Neural progenitor cell (in vitro differentiated cells): ENCODE results near the gene COQ5. TPM values are rescaled to one million over a fixed set of nuclear protein-coding genes. Genes with fewer than 3 reads are reported as not detected.

Experiments used
- DNase-seq: peaks from one replicate; pipeline ENCODE4 v3.0.0-alpha.2; 2016; ENCODE audit warnings: low spot score
- H2AFZ ChIP-seq: fragments of 200-600 bp; sonication (generic); replicated peaks from 2 replicates; pipeline ENCODE4 v1.6.1; 2016; ENCODE audit warnings: antibody characterized with exemption
- H3F3A ChIP-seq: fragments of 200-600 bp; sonication (generic); 2 replicates; pipeline ENCODE4 v1.6.1; 2016; ENCODE audit warnings: antibody characterized with exemption, low read depth
- H3K27ac ChIP-seq: fragments of 200-600 bp; sonication (generic); 2 replicates; pipeline ENCODE4 v1.5.1; 2016; ENCODE audit warnings: mild to moderate bottlenecking
- H3K27me3 ChIP-seq: fragments of 200-600 bp; sonication (generic); 2 replicates; pipeline ENCODE4 v1.6.1; 2016; ENCODE audit warnings: mild to moderate bottlenecking, moderate library complexity
- H3K36me3 ChIP-seq: fragments of 200-600 bp; sonication (generic); 2 replicates; pipeline ENCODE4 v1.5.1; 2016
- H3K4me1 ChIP-seq: fragments of 200-600 bp; sonication (generic); 2 replicates; pipeline ENCODE4 v1.6.1; 2016; ENCODE audit warnings: mixed run types
- H3K4me2 ChIP-seq: fragments of 200-600 bp; sonication (generic); 2 replicates; pipeline ENCODE4 v1.6.1; 2016
- H3K4me3 ChIP-seq: fragments of 200-600 bp; sonication (generic); 2 replicates; pipeline ENCODE4 v1.5.1; 2016
- H3K79me2 ChIP-seq: fragments of 200-600 bp; sonication (generic); 2 replicates; pipeline ENCODE4 v1.6.1; 2016; ENCODE audit warnings: low read depth
- H3K9ac ChIP-seq: fragments of 200-600 bp; sonication (generic); 2 replicates; pipeline ENCODE4 v1.6.1; 2016
- H3K9me3 ChIP-seq: fragments of 200-600 bp; sonication (generic); 2 replicates; pipeline ENCODE4 v1.5.1; 2016; ENCODE audit warnings: low read depth
- H4K20me1 ChIP-seq: fragments of 200-600 bp; sonication (generic); 2 replicates; pipeline ENCODE4 v1.6.1; 2016; ENCODE audit warnings: low read depth
- H3K27ac Mint-ChIP-seq: 3 replicates; pipeline ENCODE4 v1.8.0; 2021; ENCODE audit warnings: mixed read lengths
- H3K27me3 Mint-ChIP-seq: 2 replicates; pipeline ENCODE4 v1.8.0; 2022; ENCODE audit warnings: low read depth, mild to moderate bottlenecking, inconsistent platforms, moderate library complexity, mixed read lengths; ENCODE audit not compliant: insufficient read depth
- H3K36me3 Mint-ChIP-seq: 3 replicates; pipeline ENCODE4 v1.8.0; 2021; ENCODE audit warnings: mixed read lengths
- H3K4me1 Mint-ChIP-seq: 3 replicates; pipeline ENCODE4 v1.8.0; 2021; ENCODE audit warnings: mixed read lengths
- H3K4me3 Mint-ChIP-seq: 3 replicates; pipeline ENCODE4 v1.8.0; 2021; ENCODE audit warnings: mild to moderate bottlenecking, moderate library complexity, mixed read lengths
- H3K9me3 Mint-ChIP-seq: 3 replicates; pipeline ENCODE4 v1.8.0; 2020; ENCODE audit warnings: mixed read lengths
- CTCF ChIP-seq: fragments of 200-600 bp; sonication (generic); IDR thresholded peaks from 2 replicates; pipeline ENCODE4 v1.5.1; 2017; ENCODE audit warnings: antibody characterized with exemption, mild to moderate bottlenecking
- EZH2 ChIP-seq: fragments of 200-600 bp; sonication (generic); IDR thresholded peaks from 2 replicates; pipeline ENCODE4 v1.6.1; 2017; ENCODE audit warnings: antibody characterized with exemption, mild to moderate bottlenecking, moderate library complexity
- EZH2phosphoT487 ChIP-seq: fragments of 200-600 bp; sonication (generic); IDR thresholded peaks from 2 replicates; pipeline ENCODE4 v1.6.1; 2017; ENCODE audit warnings: antibody characterized with exemption
- total RNA-seq: library from RNA; depleted of rRNA; stranded (reverse); fragments of >200 nt; gene quantifications from 2 replicates; pipeline ENCODE4 v1.2.3, GENCODE V29; 2015; ENCODE audit warnings: low replicate concordance

COQ5 gene
- total RNA-seq, 1 donor from 2014 or later: 72.7 TPM

- Histone ChIP-seq H3K4me2 (no peak overlapping the region), H3K36me3 (no peaks in the 10 kb centered on the region), H3K4me1 (no peaks in the 10 kb centered on the region), H3K79me2 (no peaks in the 10 kb centered on the region), H3F3A (peaks cover 13% of the 10 kb centered on the region), H3K27ac (no peak overlapping the region), H4K20me1 (no peaks in the 10 kb centered on the region), H3K27me3 (no peaks in the 10 kb centered on the region), H3K4me3 (no peak overlapping the region), H2AFZ (no peak overlapping the region), H3K9ac (no peak overlapping the region), H3K9me3 (no peaks in the 10 kb centered on the region)
- Mint-ChIP-seq H3K27me3 (peaks cover 7% of the 10 kb centered on the region), H3K9me3 (no peaks in the 10 kb centered on the region), H3K4me1 (peaks cover 8% of the 10 kb centered on the region), H3K27ac (no peak overlapping the region), H3K4me3 (no peak overlapping the region), H3K36me3 (peaks cover 3% of the 10 kb centered on the region)
- DNase-seq: no peak
- TF ChIP-seq CTCF (no peak), EZH2 (no peak), EZH2phosphoT487 (no peak)
These were observed 48.7 kb downstream of the COQ5 start for GRCh38 chr12:120480211-120480610.

GRCh38 chr12:120479458-120479857 is 49.5 kb downstream of the COQ5 start:
- Histone ChIP-seq H2AFZ (no peak overlapping the region), H3K27me3 (no peaks in the 10 kb centered on the region), H3K79me2 (no peaks in the 10 kb centered on the region), H3K9me3 (no peaks in the 10 kb centered on the region), H3K4me1 (no peaks in the 10 kb centered on the region), H3K9ac (no peak overlapping the region), H3K36me3 (no peaks in the 10 kb centered on the region), H3K4me2 (no peak overlapping the region), H3K4me3 (no peak overlapping the region), H4K20me1 (no peaks in the 10 kb centered on the region), H3K27ac (no peak overlapping the region), H3F3A (peaks cover 13% of the 10 kb centered on the region)
- Mint-ChIP-seq H3K27me3 (peaks cover 7% of the 10 kb centered on the region), H3K27ac (peak overlapping the region; percentile 64), H3K4me1 (peaks cover 13% of the 10 kb centered on the region), H3K9me3 (no peaks in the 10 kb centered on the region), H3K36me3 (peaks cover 3% of the 10 kb centered on the region), H3K4me3 (no peak overlapping the region)
- TF ChIP-seq EZH2: no peak
- no peak for TF ChIP-seq CTCF
- no peak for TF ChIP-seq EZH2phosphoT487
- DNase-seq: peak; percentile 22

- Histone ChIP-seq H3K9me3 (no peaks in the 10 kb centered on the region), H3K27me3 (no peaks in the 10 kb centered on the region), H3K27ac (no peak overlapping the region), H2AFZ (no peak overlapping the region), H3K4me1 (no peaks in the 10 kb centered on the region), H4K20me1 (no peaks in the 10 kb centered on the region), H3K4me3 (no peak overlapping the region), H3K9ac (no peak overlapping the region), H3K4me2 (no peak overlapping the region), H3K36me3 (no peaks in the 10 kb centered on the region), H3K79me2 (peaks cover 15% of the 10 kb centered on the region), H3F3A (peaks cover 13% of the 10 kb centered on the region)
- Mint-ChIP-seq H3K4me3 (no peak overlapping the region), H3K36me3 (no peaks in the 10 kb centered on the region), H3K27me3 (peaks cover 3% of the 10 kb centered on the region), H3K4me1 (peaks cover 32% of the 10 kb centered on the region), H3K27ac (no peak overlapping the region), H3K9me3 (no peaks in the 10 kb centered on the region)
- no peak for DNase-seq
- TF ChIP-seq CTCF: no peak
- no peak for TF ChIP-seq EZH2phosphoT487
- no peak for TF ChIP-seq EZH2
These were observed 53.3 kb downstream of the COQ5 start for GRCh38 chr12:120475643-120476042.

GRCh38 chr12:120474616-120474960 is 54.4 kb downstream of the COQ5 start:
- no peaks in the 10 kb centered on the region for H4K20me1 ChIP-seq
- Mint-ChIP-seq H3K4me3 (no peak overlapping the region), H3K4me1 (peaks cover 33% of the 10 kb centered on the region), H3K9me3 (no peaks in the 10 kb centered on the region), H3K27me3 (peaks cover 3% of the 10 kb centered on the region), H3K36me3 (peaks cover 2% of the 10 kb centered on the region), H3K27ac (no peak overlapping the region)
- H3K27ac ChIP-seq: no peak overlapping the region
- H3K9ac ChIP-seq: no peak overlapping the region
- H3K79me2 ChIP-seq: peaks cover 22% of the 10 kb centered on the region
- H3K9me3 ChIP-seq: no peaks in the 10 kb centered on the region
- H3K4me1 ChIP-seq: peaks cover 4% of the 10 kb centered on the region
- no peak overlapping the region for H3K4me2 ChIP-seq
- H3K27me3 ChIP-seq: no peaks in the 10 kb centered on the region
- H2AFZ ChIP-seq: no peak overlapping the region
- TF ChIP-seq EZH2phosphoT487: no peak
- TF ChIP-seq CTCF: no peak
- TF ChIP-seq EZH2: no peak
- H3K4me3 ChIP-seq: no peak overlapping the region
- H3F3A ChIP-seq: peaks cover 20% of the 10 kb centered on the region
- no peak for DNase-seq
- no peaks in the 10 kb centered on the region for H3K36me3 ChIP-seq
